Measurements from ENCODE around the gene GJA5.

GJA5 gene

DNA sequence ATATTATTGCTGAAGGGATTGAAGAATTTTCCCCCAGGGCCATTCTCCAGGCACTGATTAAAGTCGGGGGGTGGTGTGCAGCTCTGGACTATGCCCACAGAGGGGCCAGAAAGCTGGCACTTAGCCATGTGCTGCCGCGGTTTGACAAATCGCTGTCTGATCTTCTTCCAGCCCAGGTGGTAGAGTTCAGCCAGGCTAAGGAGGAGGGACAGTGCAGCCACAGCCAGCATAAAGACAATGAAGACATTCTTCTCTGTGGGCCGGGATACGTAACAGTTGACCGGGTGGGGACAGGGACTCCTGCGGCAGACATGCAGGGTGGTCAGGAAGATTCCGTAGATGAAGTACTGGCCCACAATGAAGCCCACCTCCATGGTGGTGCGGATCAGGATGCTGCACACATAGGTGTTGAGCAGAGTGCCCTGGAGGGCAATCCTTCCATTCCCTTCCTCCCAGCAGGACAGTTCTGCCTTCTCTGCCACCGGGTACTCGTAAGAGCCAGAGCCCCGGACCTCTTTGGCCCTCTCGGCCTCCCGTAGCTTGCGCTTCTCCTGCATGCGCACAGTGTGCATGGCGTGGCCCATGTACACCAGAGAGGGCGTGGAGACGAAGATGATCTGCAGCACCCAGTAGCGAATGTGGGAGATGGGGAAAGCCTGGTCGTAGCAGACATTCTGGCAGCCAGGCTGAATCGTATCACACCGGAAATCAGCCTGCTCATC is 1.9 kb downstream of the GJA5 start:
- Histone ChIP-seq H3K27ac (ENCODE audit: low read length) (no peak overlapping the region), H3K4me1 (ENCODE audit: insufficient read depth, low read length) (no peaks in the 10 kb centered on the region)

DNA sequence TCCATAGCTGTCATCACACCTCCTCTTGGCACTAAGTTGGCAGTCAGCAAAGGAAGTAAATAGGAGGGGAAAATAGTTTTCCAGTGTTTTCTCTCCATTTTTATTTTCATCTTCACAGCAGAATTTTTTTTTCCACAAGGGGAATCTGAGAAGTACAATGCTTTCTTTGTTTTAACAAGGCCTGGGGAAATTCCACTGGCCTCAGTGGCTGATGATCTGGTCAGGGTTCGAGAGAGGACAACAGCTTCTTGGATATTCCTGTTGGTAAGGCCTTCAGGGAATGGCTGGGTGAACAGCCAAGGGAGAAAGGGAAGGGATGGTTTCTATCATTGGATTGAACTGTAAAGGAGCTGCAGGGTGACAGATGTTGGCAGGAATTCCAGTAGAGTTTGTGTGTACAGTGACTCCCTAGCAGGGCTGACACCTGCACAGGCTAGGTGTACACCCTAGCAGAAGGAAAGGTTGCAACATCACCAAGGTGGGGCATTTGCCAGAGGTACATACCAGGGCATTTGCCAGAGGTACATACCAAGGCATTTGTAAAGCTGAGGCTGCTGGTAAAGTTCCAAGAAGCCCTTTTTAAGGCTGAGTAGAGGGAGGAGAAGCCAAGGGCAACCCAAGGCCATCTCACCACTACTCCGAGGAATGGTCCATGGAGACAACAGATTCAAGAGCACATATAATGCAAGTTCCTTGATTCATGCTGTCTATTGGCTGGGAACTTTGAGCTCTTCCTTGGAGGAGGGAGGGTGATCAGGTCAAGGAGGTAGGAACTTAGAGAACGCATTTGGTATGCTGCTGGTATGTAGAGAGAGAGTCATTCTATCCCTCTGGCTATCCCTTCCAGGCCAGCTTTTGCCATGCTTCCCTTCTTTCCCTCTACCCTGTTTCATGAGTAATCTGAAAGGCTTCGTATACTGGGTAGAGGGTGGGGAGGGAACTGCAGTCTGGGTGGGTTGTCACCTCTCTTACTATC is 3.1 kb downstream of the GJA5 start:
- no peak overlapping the region for H3K9ac ChIP-seq (ENCODE audit: low read depth, low read length)
- H3K4me3 ChIP-seq (ENCODE audit: low read length), result no peak overlapping the region

More for the DNA sequence above, 1.9 kb downstream of the GJA5 start:
- no peak overlapping the region for H3K9ac ChIP-seq (ENCODE audit: low read depth, low read length)
- no peaks in the 10 kb centered on the region for H3K36me3 ChIP-seq (ENCODE audit: insufficient read depth, low read depth, low read length)
- no peak overlapping the region for H3K4me3 ChIP-seq (ENCODE audit: low read length)
- H3K27me3 ChIP-seq (ENCODE audit: insufficient read depth, low read length), result no peaks in the 10 kb centered on the region
- no peaks in the 10 kb centered on the region for H3K9me3 ChIP-seq (ENCODE audit: insufficient read depth, low read depth, low read length)

GRCh38 chr1:147756341-147756740 is 4.1 kb downstream of the GJA5 start:
- H3K36me3 ChIP-seq (ENCODE audit: insufficient read depth, low read depth, low read length), result no peaks in the 10 kb centered on the region
- no peak overlapping the region for H3K27ac ChIP-seq (ENCODE audit: low read length)
- H3K27me3 ChIP-seq (ENCODE audit: insufficient read depth, low read length), result no peaks in the 10 kb centered on the region
- H3K9me3 ChIP-seq (ENCODE audit: insufficient read depth, low read depth, low read length), result no peaks in the 10 kb centered on the region
- no peaks in the 10 kb centered on the region for H3K4me1 ChIP-seq (ENCODE audit: insufficient read depth, low read length)
- H3K4me3 ChIP-seq (ENCODE audit: low read length), result no peak overlapping the region
- H3K9ac ChIP-seq (ENCODE audit: low read depth, low read length), result no peak overlapping the region

More for the DNA sequence above, 3.1 kb downstream of the GJA5 start:
- no peaks in the 10 kb centered on the region for H3K9me3 ChIP-seq (ENCODE audit: insufficient read depth, low read depth, low read length)
- no peaks in the 10 kb centered on the region for H3K4me1 ChIP-seq (ENCODE audit: insufficient read depth, low read length)
- H3K36me3 ChIP-seq (ENCODE audit: insufficient read depth, low read depth, low read length), result no peaks in the 10 kb centered on the region
- no peaks in the 10 kb centered on the region for H3K27me3 ChIP-seq (ENCODE audit: insufficient read depth, low read length)
- no peak overlapping the region for H3K27ac ChIP-seq (ENCODE audit: low read length)

GRCh38 chr1:147754661-147755060 is 5.7 kb downstream of the GJA5 start:
- H3K4me3 ChIP-seq (ENCODE audit: low read length), result no peak overlapping the region
- no peak overlapping the region for H3K27ac ChIP-seq (ENCODE audit: low read length)

DNA sequence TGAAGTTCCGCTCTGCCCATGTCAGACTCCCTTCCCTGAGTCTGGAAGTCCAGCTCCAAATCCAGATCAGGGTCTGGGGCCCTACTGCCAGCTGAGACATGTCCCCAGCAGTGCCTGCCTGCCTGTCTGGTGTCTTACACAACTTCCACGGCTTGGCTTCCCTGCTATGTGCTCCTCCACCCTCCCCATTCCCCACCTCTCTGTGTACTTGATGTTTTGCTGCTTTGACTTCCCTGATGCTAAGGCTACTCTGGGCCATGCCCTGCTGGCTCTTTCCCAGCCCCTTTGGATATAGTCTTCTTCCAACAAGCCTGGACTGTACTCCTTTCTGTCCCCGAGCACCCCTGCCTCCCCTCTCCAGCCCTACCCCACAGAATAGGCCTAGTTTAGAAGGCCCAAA is 7.3 kb downstream of the GJA5 start:
- no peaks in the 10 kb centered on the region for H3K36me3 ChIP-seq (ENCODE audit: insufficient read depth, low read depth, low read length)
- H3K4me3 ChIP-seq (ENCODE audit: low read length), result no peak overlapping the region
- H3K9ac ChIP-seq (ENCODE audit: low read depth, low read length), result no peak overlapping the region
- H3K4me1 ChIP-seq (ENCODE audit: insufficient read depth, low read length), result no peaks in the 10 kb centered on the region
- H3K27ac ChIP-seq (ENCODE audit: low read length), result no peak overlapping the region
- no peaks in the 10 kb centered on the region for H3K27me3 ChIP-seq (ENCODE audit: insufficient read depth, low read length)
- H3K9me3 ChIP-seq (ENCODE audit: insufficient read depth, low read depth, low read length), result no peaks in the 10 kb centered on the region

More at GRCh38 chr1:147754661-147755060, 5.7 kb downstream of the GJA5 start:
- H3K9ac ChIP-seq (ENCODE audit: low read depth, low read length), result no peak overlapping the region
- no peaks in the 10 kb centered on the region for H3K36me3 ChIP-seq (ENCODE audit: insufficient read depth, low read depth, low read length)
- H3K27me3 ChIP-seq (ENCODE audit: insufficient read depth, low read length), result no peaks in the 10 kb centered on the region
- H3K9me3 ChIP-seq (ENCODE audit: insufficient read depth, low read depth, low read length), result no peaks in the 10 kb centered on the region
- H3K4me1 ChIP-seq (ENCODE audit: insufficient read depth, low read length), result no peaks in the 10 kb centered on the region

GRCh38 chr1:147752511-147752910 is 7.9 kb downstream of the GJA5 start:
- Histone ChIP-seq H3K27me3 (ENCODE audit: insufficient read depth, low read length) (no peaks in the 10 kb centered on the region), H3K9me3 (ENCODE audit: insufficient read depth, low read depth, low read length) (no peaks in the 10 kb centered on the region), H3K4me3 (ENCODE audit: low read length) (no peak overlapping the region), H3K27ac (ENCODE audit: low read length) (no peak overlapping the region), H3K36me3 (ENCODE audit: insufficient read depth, low read depth, low read length) (no peaks in the 10 kb centered on the region), H3K9ac (ENCODE audit: low read depth, low read length) (no peak overlapping the region), H3K4me1 (ENCODE audit: insufficient read depth, low read length) (no peaks in the 10 kb centered on the region)

GRCh38 chr1:147751346-147751745 is 9.1 kb downstream of the GJA5 start:
- Histone ChIP-seq H3K4me1 (ENCODE audit: insufficient read depth, low read length) (no peaks in the 10 kb centered on the region), H3K27me3 (ENCODE audit: insufficient read depth, low read length) (no peaks in the 10 kb centered on the region), H3K9ac (ENCODE audit: low read depth, low read length) (no peak overlapping the region), H3K36me3 (ENCODE audit: insufficient read depth, low read depth, low read length) (no peaks in the 10 kb centered on the region), H3K4me3 (ENCODE audit: low read length) (no peak overlapping the region), H3K9me3 (ENCODE audit: insufficient read depth, low read depth, low read length) (no peaks in the 10 kb centered on the region), H3K27ac (ENCODE audit: low read length) (no peak overlapping the region)

DNA sequence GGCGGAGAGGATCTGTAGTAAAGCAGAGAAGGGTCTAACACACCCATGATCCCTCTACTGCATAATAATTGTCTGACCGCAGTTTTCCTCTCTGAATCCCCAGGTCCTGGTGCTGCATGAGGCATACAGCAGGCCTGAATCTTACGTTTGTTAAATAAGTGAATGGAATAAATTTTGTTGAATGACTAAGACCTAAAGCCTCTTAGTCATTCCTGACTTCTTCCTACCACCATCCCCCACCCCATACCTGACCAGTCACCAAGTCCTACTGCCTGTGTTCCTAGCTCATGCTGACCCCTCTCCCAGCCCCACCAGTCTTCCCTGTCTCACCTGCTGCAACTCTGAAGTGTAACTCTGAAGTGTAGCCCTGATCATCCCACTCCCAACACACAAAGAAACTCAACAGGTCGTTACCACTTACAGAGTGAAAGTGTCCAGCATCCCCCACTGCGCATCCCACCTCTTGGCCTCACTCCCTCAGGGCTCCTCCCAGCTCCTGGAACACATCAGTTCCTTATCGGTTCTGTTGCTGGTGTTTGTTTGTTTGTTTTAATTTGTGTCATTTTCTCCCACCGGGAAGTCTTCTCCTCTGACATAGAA is 9.7 kb downstream of the GJA5 start:
- Histone ChIP-seq H3K27me3 (ENCODE audit: insufficient read depth, low read length) (no peaks in the 10 kb centered on the region), H3K4me3 (ENCODE audit: low read length) (no peak overlapping the region), H3K27ac (ENCODE audit: low read length) (no peak overlapping the region), H3K9ac (ENCODE audit: low read depth, low read length) (no peak overlapping the region), H3K9me3 (ENCODE audit: insufficient read depth, low read depth, low read length) (no peaks in the 10 kb centered on the region), H3K36me3 (ENCODE audit: insufficient read depth, low read depth, low read length) (no peaks in the 10 kb centered on the region), H3K4me1 (ENCODE audit: insufficient read depth, low read length) (no peaks in the 10 kb centered on the region)

DNA sequence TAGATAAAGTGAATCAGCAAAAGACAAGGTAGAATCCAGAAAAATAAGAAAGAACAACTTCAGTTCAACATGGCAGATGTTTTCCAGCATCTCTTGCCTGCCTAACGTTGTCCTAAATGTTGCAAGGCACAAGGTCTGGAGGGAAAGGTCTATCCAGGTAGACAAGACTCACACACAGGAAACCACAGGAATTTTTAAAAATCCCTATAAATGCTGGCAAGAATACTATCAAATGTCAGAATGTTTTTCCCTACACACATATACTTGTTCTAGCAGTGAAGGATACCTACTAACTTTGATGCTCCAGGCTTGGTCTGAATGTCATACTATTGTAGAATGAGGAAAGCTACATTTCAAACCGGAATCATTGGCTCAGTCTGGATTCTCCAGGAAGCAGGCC is 10.6 kb downstream of the GJA5 start:
- no peak overlapping the region for H3K27ac ChIP-seq (ENCODE audit: low read length)
- no peak overlapping the region for H3K4me3 ChIP-seq (ENCODE audit: low read length)
- no peaks in the 10 kb centered on the region for H3K36me3 ChIP-seq (ENCODE audit: insufficient read depth, low read depth, low read length)
- no peaks in the 10 kb centered on the region for H3K4me1 ChIP-seq (ENCODE audit: insufficient read depth, low read length)
- H3K9me3 ChIP-seq (ENCODE audit: insufficient read depth, low read depth, low read length), result no peaks in the 10 kb centered on the region
- H3K9ac ChIP-seq (ENCODE audit: low read depth, low read length), result no peak overlapping the region
- H3K27me3 ChIP-seq (ENCODE audit: insufficient read depth, low read length), result no peaks in the 10 kb centered on the region

DNA sequence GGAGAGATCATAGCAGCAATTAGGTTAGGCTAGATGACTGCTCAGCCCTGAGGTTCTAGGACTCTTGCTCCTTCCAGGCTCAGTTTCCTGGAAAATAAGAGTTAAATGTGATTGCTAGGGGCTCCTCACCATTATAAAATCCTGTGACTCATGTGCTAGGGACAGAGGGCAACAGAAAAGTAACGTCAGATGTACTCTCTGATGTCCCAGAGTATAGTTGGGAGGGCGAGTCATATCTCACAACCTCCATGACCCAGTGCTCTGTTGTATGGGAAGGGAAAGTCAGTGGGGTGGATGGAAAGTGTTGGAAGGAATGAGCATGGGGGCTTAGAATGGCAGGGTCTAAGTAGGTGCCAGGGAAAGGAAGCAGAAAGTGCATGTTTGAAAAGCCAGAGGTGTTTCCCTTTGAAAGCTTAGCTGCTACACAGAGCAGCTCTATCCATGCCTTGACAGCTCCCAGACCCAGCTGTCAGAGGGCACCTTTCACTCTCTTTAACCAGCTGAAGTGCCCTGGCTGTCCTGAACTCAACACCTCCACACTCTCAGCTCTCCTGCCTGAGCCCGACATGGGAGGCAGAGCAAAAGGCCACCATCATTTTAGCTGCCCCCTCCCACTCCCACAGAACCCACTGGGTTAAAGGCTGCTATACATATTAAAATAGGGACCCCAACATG is 11.6 kb downstream of the GJA5 start:
- no peaks in the 10 kb centered on the region for H3K9me3 ChIP-seq (ENCODE audit: insufficient read depth, low read depth, low read length)
- no peaks in the 10 kb centered on the region for H3K27me3 ChIP-seq (ENCODE audit: insufficient read depth, low read length)
- H3K27ac ChIP-seq (ENCODE audit: low read length), result no peak overlapping the region
- H3K4me1 ChIP-seq (ENCODE audit: insufficient read depth, low read length), result no peaks in the 10 kb centered on the region
- H3K9ac ChIP-seq (ENCODE audit: low read depth, low read length), result no peak overlapping the region
- H3K36me3 ChIP-seq (ENCODE audit: insufficient read depth, low read depth, low read length), result no peaks in the 10 kb centered on the region
- no peak overlapping the region for H3K4me3 ChIP-seq (ENCODE audit: low read length)

DNA sequence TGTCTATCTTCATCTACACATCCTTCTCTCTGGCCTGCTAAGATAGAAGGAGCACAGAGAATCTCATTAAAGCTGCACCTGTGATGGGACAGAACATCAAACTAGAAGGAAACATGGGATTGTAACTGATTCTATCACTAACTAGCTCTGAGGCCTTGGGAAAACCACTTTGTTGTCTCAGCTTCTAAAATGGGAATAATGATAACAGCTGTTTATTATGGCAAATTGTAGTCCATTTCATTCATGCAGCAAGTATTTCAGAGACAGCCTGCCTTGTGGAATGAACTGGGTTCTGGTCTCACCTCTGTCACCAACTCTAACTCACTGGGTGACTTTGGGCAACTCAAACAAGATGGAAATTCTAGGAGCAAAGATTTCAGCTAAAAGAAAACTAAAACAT is 12.4 kb downstream of the GJA5 start:
- Histone ChIP-seq H3K27me3 (ENCODE audit: insufficient read depth, low read length) (no peaks in the 10 kb centered on the region), H3K9ac (ENCODE audit: low read depth, low read length) (no peak overlapping the region), H3K27ac (ENCODE audit: low read length) (no peak overlapping the region), H3K9me3 (ENCODE audit: insufficient read depth, low read depth, low read length) (no peaks in the 10 kb centered on the region), H3K36me3 (ENCODE audit: insufficient read depth, low read depth, low read length) (no peaks in the 10 kb centered on the region), H3K4me1 (ENCODE audit: insufficient read depth, low read length) (no peaks in the 10 kb centered on the region), H3K4me3 (ENCODE audit: low read length) (no peak overlapping the region)

Measured in iPS-20b (cell line).